ENCODE data around the gene CERCAM. TPM values are rescaled to one million over a fixed set of nuclear protein-coding genes. Genes with fewer than 3 reads are reported as not detected.

The CERCAM gene
- total and polyA plus RNA-seq, 4 donors = 1.1 to 2.9 (median 1.8) TPM

GRCh38 chr9:128459011-128459410 is 38.4 kb downstream of the CERCAM start:
- peaks cover 2 to 9% (median 6%) of the 10 kb centered on the region in 4 donors for H3K4me1 ChIP-seq (ENCODE audit: control insufficient read depth in 4 of 4, insufficient read depth in 4 of 4, low read length in 3 of 4)

GRCh38 chr9:128469070-128469469 is 48.4 kb downstream of the CERCAM start:
- H3K27me3 ChIP-seq (ENCODE audit: control insufficient read depth in 4 of 4, insufficient read depth in 4 of 4, low read length in 3 of 4) = no peaks in the 10 kb centered on the region
- no peak overlapping the region for H3K27ac ChIP-seq (ENCODE audit: low read depth in 1 of 2, low read length in 2 of 2)
- DNase-seq (ENCODE audit: low spot score) = no peak
- no peaks in the 10 kb centered on the region for H3K9me3 ChIP-seq (ENCODE audit: control insufficient read depth in 4 of 4, low read length in 3 of 4)
- WGBS = 91% methylated on average over 7 of the region's 7 CpGs
- no peak overlapping the region for H3K4me3 ChIP-seq (ENCODE audit: low read depth in 1 of 3, low read length in 3 of 3)
- H3K36me3 ChIP-seq (ENCODE audit: control insufficient read depth in 4 of 4, insufficient read depth in 3 of 4, low read depth in 1 of 4, low read length in 3 of 4) = peaks cover 4 to 16% (median 6%) of the 10 kb centered on the region in 4 donors
- no peaks in the 10 kb centered on the region for H3K4me1 ChIP-seq (ENCODE audit: control insufficient read depth in 4 of 4, insufficient read depth in 4 of 4, low read length in 3 of 4)
- H3K9ac ChIP-seq (ENCODE audit: low read depth in 1 of 2, low read length in 2 of 2) = no peak overlapping the region
- TF ChIP-seq FOXA1 (IDR thresholded peaks at IDR 0.05) (no peak), SP1 (IDR thresholded peaks at IDR 0.05) (no peak), EGR1 (IDR thresholded peaks at IDR 0.05; ENCODE audit: low read depth in 2 of 2) (no peak), RAD21 (IDR thresholded peaks at IDR 0.05) (no peak), FOXA2 (IDR thresholded peaks at IDR 0.05) (no peak), JUND (IDR thresholded peaks at IDR 0.05) (no peak), GABPA (IDR thresholded peaks at IDR 0.05 in 1 of 2, conservative IDR thresholded peaks at IDR 0.05 in 1 of 2) (no peak), HNF4G (IDR thresholded peaks at IDR 0.05) (no peak), TAF1 (conservative IDR thresholded peaks at IDR 0.05) (no peak), YY1 (IDR thresholded peaks at IDR 0.05) (no peak), ZBTB33 (IDR thresholded peaks at IDR 0.05) (no peak)
- TF ChIP-seq, protein P1, sequence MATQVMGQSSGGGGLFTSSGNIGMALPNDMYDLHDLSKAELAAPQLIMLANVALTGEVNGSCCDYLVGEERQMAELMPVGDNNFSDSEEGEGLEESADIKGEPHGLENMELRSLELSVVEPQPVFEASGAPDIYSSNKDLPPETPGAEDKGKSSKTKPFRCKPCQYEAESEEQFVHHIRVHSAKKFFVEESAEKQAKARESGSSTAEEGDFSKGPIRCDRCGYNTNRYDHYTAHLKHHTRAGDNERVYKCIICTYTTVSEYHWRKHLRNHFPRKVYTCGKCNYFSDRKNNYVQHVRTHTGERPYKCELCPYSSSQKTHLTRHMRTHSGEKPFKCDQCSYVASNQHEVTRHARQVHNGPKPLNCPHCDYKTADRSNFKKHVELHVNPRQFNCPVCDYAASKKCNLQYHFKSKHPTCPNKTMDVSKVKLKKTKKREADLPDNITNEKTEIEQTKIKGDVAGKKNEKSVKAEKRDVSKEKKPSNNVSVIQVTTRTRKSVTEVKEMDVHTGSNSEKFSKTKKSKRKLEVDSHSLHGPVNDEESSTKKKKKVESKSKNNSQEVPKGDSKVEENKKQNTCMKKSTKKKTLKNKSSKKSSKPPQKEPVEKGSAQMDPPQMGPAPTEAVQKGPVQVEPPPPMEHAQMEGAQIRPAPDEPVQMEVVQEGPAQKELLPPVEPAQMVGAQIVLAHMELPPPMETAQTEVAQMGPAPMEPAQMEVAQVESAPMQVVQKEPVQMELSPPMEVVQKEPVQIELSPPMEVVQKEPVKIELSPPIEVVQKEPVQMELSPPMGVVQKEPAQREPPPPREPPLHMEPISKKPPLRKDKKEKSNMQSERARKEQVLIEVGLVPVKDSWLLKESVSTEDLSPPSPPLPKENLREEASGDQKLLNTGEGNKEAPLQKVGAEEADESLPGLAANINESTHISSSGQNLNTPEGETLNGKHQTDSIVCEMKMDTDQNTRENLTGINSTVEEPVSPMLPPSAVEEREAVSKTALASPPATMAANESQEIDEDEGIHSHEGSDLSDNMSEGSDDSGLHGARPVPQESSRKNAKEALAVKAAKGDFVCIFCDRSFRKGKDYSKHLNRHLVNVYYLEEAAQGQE (IDR thresholded peaks at IDR 0.05) = no peak
- TF ChIP-seq, protein P2, sequence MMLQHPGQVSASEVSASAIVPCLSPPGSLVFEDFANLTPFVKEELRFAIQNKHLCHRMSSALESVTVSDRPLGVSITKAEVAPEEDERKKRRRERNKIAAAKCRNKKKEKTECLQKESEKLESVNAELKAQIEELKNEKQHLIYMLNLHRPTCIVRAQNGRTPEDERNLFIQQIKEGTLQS (IDR thresholded peaks at IDR 0.05) = no peak

More at GRCh38 chr9:128459011-128459410, 38.4 kb downstream of the CERCAM start:
- Histone ChIP-seq H3K27me3 (ENCODE audit: control insufficient read depth in 4 of 4, insufficient read depth in 4 of 4, low read length in 3 of 4) (no peaks in the 10 kb centered on the region), H3K9me3 (ENCODE audit: control insufficient read depth in 4 of 4, low read length in 3 of 4) (no peaks in the 10 kb centered on the region), H3K36me3 (ENCODE audit: control insufficient read depth in 4 of 4, insufficient read depth in 3 of 4, low read depth in 1 of 4, low read length in 3 of 4) (peaks cover 7 to 25% (median 17%) of the 10 kb centered on the region in 4 donors), H3K4me3 (ENCODE audit: low read depth in 1 of 3, low read length in 3 of 3) (no peak overlapping the region), H3K27ac (ENCODE audit: low read depth in 1 of 2, low read length in 2 of 2) (no peak overlapping the region), H3K9ac (ENCODE audit: low read depth in 1 of 2, low read length in 2 of 2) (no peak overlapping the region)
- WGBS = 94% methylated on average over 3 of the region's 3 CpGs
- DNase-seq (ENCODE audit: low spot score) = no peak
- no peak for TF ChIP-seq TAF1 (conservative IDR thresholded peaks at IDR 0.05)
- TF ChIP-seq, protein P2 (IDR thresholded peaks at IDR 0.05) = no peak
- TF ChIP-seq EGR1 (IDR thresholded peaks at IDR 0.05; ENCODE audit: low read depth in 2 of 2) = no peak
- no peak for TF ChIP-seq CTCF (IDR thresholded peaks at IDR 0.05; ENCODE audit: low read depth, low read length, missing input control)
- TF ChIP-seq FOXA1 (IDR thresholded peaks at IDR 0.05) = no peak
- TF ChIP-seq HNF4A (conservative IDR thresholded peaks at IDR 0.05) = no peak
- TF ChIP-seq YY1 (IDR thresholded peaks at IDR 0.05) = no peak
- TF ChIP-seq ZBTB33 (IDR thresholded peaks at IDR 0.05) = no peak
- TF ChIP-seq SP1 (IDR thresholded peaks at IDR 0.05) = no peak
- TF ChIP-seq HNF4G (IDR thresholded peaks at IDR 0.05) = no peak
- no peak for TF ChIP-seq RXRA (IDR thresholded peaks at IDR 0.05)
- no peak for TF ChIP-seq FOXA2 (IDR thresholded peaks at IDR 0.05)
- TF ChIP-seq RAD21 (IDR thresholded peaks at IDR 0.05) = no peak

All from liver (tissue), 9 donors.